ENCODE results near the gene MLANA.

The MLANA gene

DNA sequence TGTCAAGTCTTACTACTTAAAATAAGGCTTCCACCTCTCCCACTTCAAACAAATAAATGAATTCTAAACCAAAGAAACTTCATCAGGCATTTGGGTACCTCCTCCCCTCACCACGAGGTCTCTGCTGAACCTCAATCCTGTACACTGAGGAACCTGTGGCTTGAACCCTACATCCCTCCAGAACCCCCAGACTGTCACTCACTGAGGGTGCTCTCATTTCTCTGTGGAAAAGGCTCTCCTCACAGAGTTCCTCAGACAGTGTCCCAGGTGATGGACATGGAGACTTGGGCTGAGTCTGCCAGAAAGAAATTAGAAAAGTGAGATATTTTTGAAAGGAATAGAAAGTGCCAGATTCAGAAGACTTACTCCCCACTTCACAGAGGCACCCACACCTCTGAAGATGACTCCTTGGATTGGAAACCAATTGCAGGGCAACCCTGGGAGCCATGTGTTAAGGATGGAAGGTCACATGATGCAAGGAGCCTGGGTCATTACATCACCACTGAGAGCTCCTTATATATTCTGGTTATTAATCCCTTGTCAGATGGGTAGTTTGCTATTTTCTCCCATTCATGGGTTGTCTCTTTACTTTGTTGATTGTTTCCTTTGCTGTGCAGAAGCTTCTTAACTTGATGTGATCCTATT lies 19.8 kb downstream of the MLANA start (continued):
- TF ChIP-seq, protein P1, sequence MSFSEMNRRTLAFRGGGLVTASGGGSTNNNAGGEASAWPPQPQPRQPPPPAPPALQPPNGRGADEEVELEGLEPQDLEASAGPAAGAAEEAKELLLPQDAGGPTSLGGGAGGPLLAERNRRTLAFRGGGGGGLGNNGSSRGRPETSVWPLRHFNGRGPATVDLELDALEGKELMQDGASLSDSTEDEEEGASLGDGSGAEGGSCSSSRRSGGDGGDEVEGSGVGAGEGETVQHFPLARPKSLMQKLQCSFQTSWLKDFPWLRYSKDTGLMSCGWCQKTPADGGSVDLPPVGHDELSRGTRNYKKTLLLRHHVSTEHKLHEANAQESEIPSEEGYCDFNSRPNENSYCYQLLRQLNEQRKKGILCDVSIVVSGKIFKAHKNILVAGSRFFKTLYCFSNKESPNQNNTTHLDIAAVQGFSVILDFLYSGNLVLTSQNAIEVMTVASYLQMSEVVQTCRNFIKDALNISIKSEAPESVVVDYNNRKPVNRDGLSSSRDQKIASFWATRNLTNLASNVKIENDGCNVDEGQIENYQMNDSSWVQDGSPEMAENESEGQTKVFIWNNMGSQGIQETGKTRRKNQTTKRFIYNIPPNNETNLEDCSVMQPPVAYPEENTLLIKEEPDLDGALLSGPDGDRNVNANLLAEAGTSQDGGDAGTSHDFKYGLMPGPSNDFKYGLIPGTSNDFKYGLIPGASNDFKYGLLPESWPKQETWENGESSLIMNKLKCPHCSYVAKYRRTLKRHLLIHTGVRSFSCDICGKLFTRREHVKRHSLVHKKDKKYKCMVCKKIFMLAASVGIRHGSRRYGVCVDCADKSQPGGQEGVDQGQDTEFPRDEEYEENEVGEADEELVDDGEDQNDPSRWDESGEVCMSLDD (tag by site-specific recombination; IDR thresholded peaks at IDR 0.05) = no peak
- TF ChIP-seq, protein P2, sequence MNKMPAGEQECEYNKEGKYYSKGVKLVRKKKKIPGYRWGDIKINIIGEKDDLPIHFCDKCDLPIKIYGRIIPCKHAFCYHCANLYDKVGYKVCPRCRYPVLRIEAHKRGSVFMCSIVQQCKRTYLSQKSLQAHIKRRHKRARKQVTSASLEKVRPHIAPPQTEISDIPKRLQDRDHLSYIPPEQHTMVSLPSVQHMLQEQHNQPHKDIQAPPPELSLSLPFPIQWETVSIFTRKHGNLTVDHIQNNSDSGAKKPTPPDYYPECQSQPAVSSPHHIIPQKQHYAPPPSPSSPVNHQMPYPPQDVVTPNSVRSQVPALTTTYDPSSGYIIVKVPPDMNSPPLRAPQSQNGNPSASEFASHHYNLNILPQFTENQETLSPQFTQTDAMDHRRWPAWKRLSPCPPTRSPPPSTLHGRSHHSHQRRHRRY (tag by site-specific recombination; IDR thresholded peaks at IDR 0.05) = no peak
- TF ChIP-seq, protein P3, sequence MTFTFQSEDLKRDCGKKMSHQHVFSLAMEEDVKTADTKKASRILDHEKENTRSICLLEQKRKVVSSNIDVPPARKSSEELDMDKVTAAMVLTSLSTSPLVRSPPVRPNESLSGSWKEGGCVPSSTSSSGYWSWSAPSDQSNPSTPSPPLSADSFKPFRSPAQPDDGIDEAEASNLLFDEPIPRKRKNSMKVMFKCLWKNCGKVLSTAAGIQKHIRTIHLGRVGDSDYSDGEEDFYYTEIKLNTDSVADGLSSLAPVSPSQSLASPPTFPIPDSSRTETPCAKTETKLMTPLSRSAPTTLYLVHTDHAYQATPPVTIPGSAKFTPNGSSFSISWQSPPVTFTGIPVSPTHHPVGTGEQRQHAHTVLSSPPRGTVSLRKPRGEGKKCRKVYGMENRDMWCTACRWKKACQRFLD (tag by site-specific recombination; IDR thresholded peaks at IDR 0.05) = no peak
- TF ChIP-seq ZNF792 (tag by site-specific recombination; IDR thresholded peaks at IDR 0.05) (no peak), ZNF423 (tag by site-specific recombination; IDR thresholded peaks at IDR 0.05) (no peak), ZNF791 (tag by site-specific recombination; IDR thresholded peaks at IDR 0.05) (no peak), YY1 (tag by site-specific recombination; IDR thresholded peaks at IDR 0.05) (no peak), ZNF302 (tag by site-specific recombination; IDR thresholded peaks at IDR 0.05; ENCODE audit: low read depth) (no peak)

DNA sequence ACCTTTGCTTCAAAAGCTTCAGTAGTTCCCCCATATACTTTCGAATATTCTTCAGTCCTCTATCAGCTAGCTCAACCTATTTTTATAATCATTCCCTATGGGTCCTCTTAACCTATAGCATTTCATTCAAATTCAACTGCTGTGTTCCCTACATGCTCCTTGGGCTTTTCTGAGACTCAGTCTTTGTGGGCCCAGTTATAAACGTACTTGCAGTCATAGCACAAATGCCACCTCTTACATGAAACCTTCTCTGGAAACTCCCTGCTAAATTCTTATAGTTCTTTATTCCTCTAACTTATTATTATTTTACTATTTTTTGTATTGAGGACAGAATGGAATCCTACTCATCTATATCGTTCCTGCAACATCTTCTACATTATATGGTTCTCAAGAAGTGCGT lies 24.7 kb downstream of the MLANA start:
- Histone ChIP-seq H3K27ac (ENCODE audit: extremely low read depth, low read depth, low read length) (no peak overlapping the region), H3K4me3 (ENCODE audit: low read depth, low read length) (no peak overlapping the region), H3K4me1 (ENCODE audit: control insufficient read depth, insufficient read depth, low read length) (no peaks in the 10 kb centered on the region), H3K36me3 (ENCODE audit: control insufficient read depth in 2 of 2, insufficient read depth in 1 of 2, low read length in 2 of 2) (peaks cover 0 to 4% of the 10 kb centered on the region in 2 experiments; a peak in 1 of 3 replicates), H3K9me3 (ENCODE audit: control insufficient read depth, insufficient read depth, low read depth, low read length) (no peaks in the 10 kb centered on the region)
- ChIA-PET POLR2A (no interaction called here), CTCF (no interaction called here)
- TF ChIP-seq ZNF24 (tag by site-specific recombination; IDR thresholded peaks at IDR 0.05) = no peak
- no peak for TF ChIP-seq GLIS2 (tag by site-specific recombination; IDR thresholded peaks at IDR 0.05)
- TF ChIP-seq, protein P4, sequence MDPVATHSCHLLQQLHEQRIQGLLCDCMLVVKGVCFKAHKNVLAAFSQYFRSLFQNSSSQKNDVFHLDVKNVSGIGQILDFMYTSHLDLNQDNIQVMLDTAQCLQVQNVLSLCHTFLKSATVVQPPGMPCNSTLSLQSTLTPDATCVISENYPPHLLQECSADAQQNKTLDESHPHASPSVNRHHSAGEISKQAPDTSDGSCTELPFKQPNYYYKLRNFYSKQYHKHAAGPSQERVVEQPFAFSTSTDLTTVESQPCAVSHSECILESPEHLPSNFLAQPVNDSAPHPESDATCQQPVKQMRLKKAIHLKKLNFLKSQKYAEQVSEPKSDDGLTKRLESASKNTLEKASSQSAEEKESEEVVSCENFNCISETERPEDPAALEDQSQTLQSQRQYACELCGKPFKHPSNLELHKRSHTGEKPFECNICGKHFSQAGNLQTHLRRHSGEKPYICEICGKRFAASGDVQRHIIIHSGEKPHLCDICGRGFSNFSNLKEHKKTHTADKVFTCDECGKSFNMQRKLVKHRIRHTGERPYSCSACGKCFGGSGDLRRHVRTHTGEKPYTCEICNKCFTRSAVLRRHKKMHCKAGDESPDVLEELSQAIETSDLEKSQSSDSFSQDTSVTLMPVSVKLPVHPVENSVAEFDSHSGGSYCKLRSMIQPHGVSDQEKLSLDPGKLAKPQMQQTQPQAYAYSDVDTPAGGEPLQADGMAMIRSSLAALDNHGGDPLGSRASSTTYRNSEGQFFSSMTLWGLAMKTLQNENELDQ (tag by site-specific recombination; IDR thresholded peaks at IDR 0.05; ENCODE audit: low read depth) = no peak
- TF ChIP-seq, protein P5, sequence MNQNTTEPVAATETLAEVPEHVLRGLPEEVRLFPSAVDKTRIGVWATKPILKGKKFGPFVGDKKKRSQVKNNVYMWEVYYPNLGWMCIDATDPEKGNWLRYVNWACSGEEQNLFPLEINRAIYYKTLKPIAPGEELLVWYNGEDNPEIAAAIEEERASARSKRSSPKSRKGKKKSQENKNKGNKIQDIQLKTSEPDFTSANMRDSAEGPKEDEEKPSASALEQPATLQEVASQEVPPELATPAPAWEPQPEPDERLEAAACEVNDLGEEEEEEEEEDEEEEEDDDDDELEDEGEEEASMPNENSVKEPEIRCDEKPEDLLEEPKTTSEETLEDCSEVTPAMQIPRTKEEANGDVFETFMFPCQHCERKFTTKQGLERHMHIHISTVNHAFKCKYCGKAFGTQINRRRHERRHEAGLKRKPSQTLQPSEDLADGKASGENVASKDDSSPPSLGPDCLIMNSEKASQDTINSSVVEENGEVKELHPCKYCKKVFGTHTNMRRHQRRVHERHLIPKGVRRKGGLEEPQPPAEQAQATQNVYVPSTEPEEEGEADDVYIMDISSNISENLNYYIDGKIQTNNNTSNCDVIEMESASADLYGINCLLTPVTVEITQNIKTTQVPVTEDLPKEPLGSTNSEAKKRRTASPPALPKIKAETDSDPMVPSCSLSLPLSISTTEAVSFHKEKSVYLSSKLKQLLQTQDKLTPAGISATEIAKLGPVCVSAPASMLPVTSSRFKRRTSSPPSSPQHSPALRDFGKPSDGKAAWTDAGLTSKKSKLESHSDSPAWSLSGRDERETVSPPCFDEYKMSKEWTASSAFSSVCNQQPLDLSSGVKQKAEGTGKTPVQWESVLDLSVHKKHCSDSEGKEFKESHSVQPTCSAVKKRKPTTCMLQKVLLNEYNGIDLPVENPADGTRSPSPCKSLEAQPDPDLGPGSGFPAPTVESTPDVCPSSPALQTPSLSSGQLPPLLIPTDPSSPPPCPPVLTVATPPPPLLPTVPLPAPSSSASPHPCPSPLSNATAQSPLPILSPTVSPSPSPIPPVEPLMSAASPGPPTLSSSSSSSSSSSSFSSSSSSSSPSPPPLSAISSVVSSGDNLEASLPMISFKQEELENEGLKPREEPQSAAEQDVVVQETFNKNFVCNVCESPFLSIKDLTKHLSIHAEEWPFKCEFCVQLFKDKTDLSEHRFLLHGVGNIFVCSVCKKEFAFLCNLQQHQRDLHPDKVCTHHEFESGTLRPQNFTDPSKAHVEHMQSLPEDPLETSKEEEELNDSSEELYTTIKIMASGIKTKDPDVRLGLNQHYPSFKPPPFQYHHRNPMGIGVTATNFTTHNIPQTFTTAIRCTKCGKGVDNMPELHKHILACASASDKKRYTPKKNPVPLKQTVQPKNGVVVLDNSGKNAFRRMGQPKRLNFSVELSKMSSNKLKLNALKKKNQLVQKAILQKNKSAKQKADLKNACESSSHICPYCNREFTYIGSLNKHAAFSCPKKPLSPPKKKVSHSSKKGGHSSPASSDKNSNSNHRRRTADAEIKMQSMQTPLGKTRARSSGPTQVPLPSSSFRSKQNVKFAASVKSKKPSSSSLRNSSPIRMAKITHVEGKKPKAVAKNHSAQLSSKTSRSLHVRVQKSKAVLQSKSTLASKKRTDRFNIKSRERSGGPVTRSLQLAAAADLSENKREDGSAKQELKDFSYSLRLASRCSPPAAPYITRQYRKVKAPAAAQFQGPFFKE (tag by site-specific recombination; IDR thresholded peaks at IDR 0.05; ENCODE audit: borderline replicate concordance) = no peak
- no peak for TF ChIP-seq ZXDB (tag by site-specific recombination; IDR thresholded peaks at IDR 0.05)
- TF ChIP-seq, protein P6, sequence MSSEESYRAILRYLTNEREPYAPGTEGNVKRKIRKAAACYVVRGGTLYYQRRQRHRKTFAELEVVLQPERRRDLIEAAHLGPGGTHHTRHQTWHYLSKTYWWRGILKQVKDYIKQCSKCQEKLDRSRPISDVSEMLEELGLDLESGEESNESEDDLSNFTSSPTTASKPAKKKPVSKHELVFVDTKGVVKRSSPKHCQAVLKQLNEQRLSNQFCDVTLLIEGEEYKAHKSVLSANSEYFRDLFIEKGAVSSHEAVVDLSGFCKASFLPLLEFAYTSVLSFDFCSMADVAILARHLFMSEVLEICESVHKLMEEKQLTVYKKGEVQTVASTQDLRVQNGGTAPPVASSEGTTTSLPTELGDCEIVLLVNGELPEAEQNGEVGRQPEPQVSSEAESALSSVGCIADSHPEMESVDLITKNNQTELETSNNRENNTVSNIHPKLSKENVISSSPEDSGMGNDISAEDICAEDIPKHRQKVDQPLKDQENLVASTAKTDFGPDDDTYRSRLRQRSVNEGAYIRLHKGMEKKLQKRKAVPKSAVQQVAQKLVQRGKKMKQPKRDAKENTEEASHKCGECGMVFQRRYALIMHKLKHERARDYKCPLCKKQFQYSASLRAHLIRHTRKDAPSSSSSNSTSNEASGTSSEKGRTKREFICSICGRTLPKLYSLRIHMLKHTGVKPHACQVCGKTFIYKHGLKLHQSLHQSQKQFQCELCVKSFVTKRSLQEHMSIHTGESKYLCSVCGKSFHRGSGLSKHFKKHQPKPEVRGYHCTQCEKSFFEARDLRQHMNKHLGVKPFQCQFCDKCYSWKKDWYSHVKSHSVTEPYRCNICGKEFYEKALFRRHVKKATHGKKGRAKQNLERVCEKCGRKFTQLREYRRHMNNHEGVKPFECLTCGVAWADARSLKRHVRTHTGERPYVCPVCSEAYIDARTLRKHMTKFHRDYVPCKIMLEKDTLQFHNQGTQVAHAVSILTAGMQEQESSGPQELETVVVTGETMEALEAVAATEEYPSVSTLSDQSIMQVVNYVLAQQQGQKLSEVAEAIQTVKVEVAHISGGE (tag by site-specific recombination; conservative IDR thresholded peaks at IDR 0.05; ENCODE audit: low read depth) = no peak
- no peak for TF ChIP-seq EGR2 (tag by site-specific recombination; IDR thresholded peaks at IDR 0.05; ENCODE audit: low read depth)
- no peak for TF ChIP-seq ZNF596 (tag by site-specific recombination; IDR thresholded peaks at IDR 0.05)
- no peak for TF ChIP-seq ZNF416 (tag by site-specific recombination; IDR thresholded peaks at IDR 0.05)
- TF ChIP-seq ZNF157 (tag by site-specific recombination; IDR thresholded peaks at IDR 0.05) = no peak

All from HEK293 (cell line).